Measurements from ENCODE around the gene JAZF1. TPM values are rescaled to one million over a fixed set of nuclear protein-coding genes. Genes with fewer than 3 reads are reported as not detected.

The JAZF1 gene
- polyA plus RNA-seq, 2 donors = 1.6 to 3.5 TPM

GRCh38 chr7:28006491-28006890 is 174.1 kb downstream of the JAZF1 start:
- Histone ChIP-seq H3K4me3 (ENCODE audit: low read depth in 1 of 2, low read length in 2 of 2) (no peak overlapping the region), H3K9me3 (ENCODE audit: control insufficient read depth in 2 of 2, insufficient read depth in 1 of 2, low read depth in 1 of 2, low read length in 1 of 2) (no peaks in the 10 kb centered on the region), H3K36me3 (ENCODE audit: control insufficient read depth in 2 of 2, insufficient read depth in 2 of 2, low read length in 1 of 2) (no peaks in the 10 kb centered on the region), H3K27ac (ENCODE audit: low read depth in 2 of 2, low read length in 1 of 2) (no peak overlapping the region), H3K4me1 (ENCODE audit: control insufficient read depth in 2 of 2, insufficient read depth in 2 of 2, low read length in 1 of 2) (no peaks in the 10 kb centered on the region), H3K27me3 (ENCODE audit: control insufficient read depth in 1 of 2, insufficient read depth in 2 of 2, low read length in 2 of 2) (no peaks in the 10 kb centered on the region)
- 100% methylated on average over 1 of the region's 1 CpG for WGBS, 2 donors

DNA sequence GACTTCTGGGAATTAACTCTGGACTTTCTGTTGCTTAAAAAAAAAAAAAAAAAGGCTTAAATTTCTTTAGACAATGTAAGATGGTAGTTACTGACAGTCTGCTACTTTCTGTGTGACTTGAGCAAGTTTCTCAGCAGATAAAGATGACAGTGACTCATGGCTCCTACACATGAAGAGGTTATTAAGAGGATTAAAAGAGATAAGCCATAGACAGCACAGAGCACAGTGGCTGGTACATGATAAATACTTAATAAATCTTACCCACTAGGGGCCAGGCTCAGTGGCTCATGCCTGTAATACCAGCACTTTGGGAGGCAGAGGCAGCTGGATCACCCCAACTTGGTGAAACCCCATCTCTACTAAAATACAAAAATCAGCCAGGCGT is 174.8 kb downstream of the JAZF1 start:
- H3K9me3 ChIP-seq (ENCODE audit: control insufficient read depth in 2 of 2, insufficient read depth in 1 of 2, low read depth in 1 of 2, low read length in 1 of 2) = no peaks in the 10 kb centered on the region
- H3K4me1 ChIP-seq (ENCODE audit: control insufficient read depth in 2 of 2, insufficient read depth in 2 of 2, low read length in 1 of 2) = no peaks in the 10 kb centered on the region
- no peaks in the 10 kb centered on the region for H3K36me3 ChIP-seq (ENCODE audit: control insufficient read depth in 2 of 2, insufficient read depth in 2 of 2, low read length in 1 of 2)
- no peak overlapping the region for H3K27ac ChIP-seq (ENCODE audit: low read depth in 2 of 2, low read length in 1 of 2)
- 80 to 94% methylated on average over 1 of the region's 1 CpG for WGBS, 2 donors
- no peaks in the 10 kb centered on the region for H3K27me3 ChIP-seq (ENCODE audit: control insufficient read depth in 1 of 2, insufficient read depth in 2 of 2, low read length in 2 of 2)
- H3K4me3 ChIP-seq (ENCODE audit: low read depth in 1 of 2, low read length in 2 of 2) = no peak overlapping the region

GRCh38 chr7:28005075-28005846 is 175.3 kb downstream of the JAZF1 start:
- H3K4me1 ChIP-seq (ENCODE audit: control insufficient read depth in 2 of 2, insufficient read depth in 2 of 2, low read length in 1 of 2) = no peaks in the 10 kb centered on the region
- no peaks in the 10 kb centered on the region for H3K9me3 ChIP-seq (ENCODE audit: control insufficient read depth in 2 of 2, insufficient read depth in 1 of 2, low read depth in 1 of 2, low read length in 1 of 2)
- WGBS, 2 donors = 69% methylated on average over 7 of the region's 7 CpGs
- H3K27ac ChIP-seq (ENCODE audit: low read depth in 2 of 2, low read length in 1 of 2) = no peak overlapping the region
- no peaks in the 10 kb centered on the region for H3K27me3 ChIP-seq (ENCODE audit: control insufficient read depth in 1 of 2, insufficient read depth in 2 of 2, low read length in 2 of 2)
- no peaks in the 10 kb centered on the region for H3K36me3 ChIP-seq (ENCODE audit: control insufficient read depth in 2 of 2, insufficient read depth in 2 of 2, low read length in 1 of 2)
- H3K4me3 ChIP-seq (ENCODE audit: low read depth in 1 of 2, low read length in 2 of 2) = no peak overlapping the region

GRCh38 chr7:28003408-28003807 is 177.2 kb downstream of the JAZF1 start:
- Histone ChIP-seq H3K27ac (ENCODE audit: low read depth in 2 of 2, low read length in 1 of 2) (no peak overlapping the region), H3K9me3 (ENCODE audit: control insufficient read depth in 2 of 2, insufficient read depth in 1 of 2, low read depth in 1 of 2, low read length in 1 of 2) (no peaks in the 10 kb centered on the region), H3K4me3 (ENCODE audit: low read depth in 1 of 2, low read length in 2 of 2) (no peak overlapping the region), H3K36me3 (ENCODE audit: control insufficient read depth in 2 of 2, insufficient read depth in 2 of 2, low read length in 1 of 2) (no peaks in the 10 kb centered on the region), H3K27me3 (ENCODE audit: control insufficient read depth in 1 of 2, insufficient read depth in 2 of 2, low read length in 2 of 2) (no peaks in the 10 kb centered on the region), H3K4me1 (ENCODE audit: control insufficient read depth in 2 of 2, insufficient read depth in 2 of 2, low read length in 1 of 2) (no peaks in the 10 kb centered on the region)
- WGBS, 2 donors = 96 to 99% methylated on average over 2 of the region's 2 CpGs

DNA sequence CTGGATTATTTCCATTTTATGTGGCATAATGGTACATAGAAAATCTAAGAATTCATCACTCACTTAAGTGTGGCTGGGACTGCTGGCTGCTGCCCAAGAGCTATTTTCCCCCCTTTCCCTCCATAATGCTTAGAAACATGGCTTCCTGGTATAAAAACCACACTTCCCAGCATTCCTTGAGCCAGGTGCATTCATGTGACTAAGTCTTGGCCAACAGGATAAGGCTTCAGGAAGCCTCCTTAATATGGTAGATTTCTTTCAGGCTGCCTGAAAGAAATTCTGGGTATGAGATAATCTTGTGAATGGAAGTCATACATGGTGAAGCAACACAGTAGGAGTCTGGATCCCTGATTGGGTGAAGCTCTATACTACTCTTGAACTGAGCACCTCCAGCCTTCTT is 178.0 kb downstream of the JAZF1 start:
- no peaks in the 10 kb centered on the region for H3K9me3 ChIP-seq (ENCODE audit: control insufficient read depth in 2 of 2, insufficient read depth in 1 of 2, low read depth in 1 of 2, low read length in 1 of 2)
- H3K27ac ChIP-seq (ENCODE audit: low read depth in 2 of 2, low read length in 1 of 2) = no peak overlapping the region
- no peak overlapping the region for H3K4me3 ChIP-seq (ENCODE audit: low read depth in 1 of 2, low read length in 2 of 2)
- no peaks in the 10 kb centered on the region for H3K27me3 ChIP-seq (ENCODE audit: control insufficient read depth in 1 of 2, insufficient read depth in 2 of 2, low read length in 2 of 2)
- no peaks in the 10 kb centered on the region for H3K4me1 ChIP-seq (ENCODE audit: control insufficient read depth in 2 of 2, insufficient read depth in 2 of 2, low read length in 1 of 2)
- H3K36me3 ChIP-seq (ENCODE audit: control insufficient read depth in 2 of 2, insufficient read depth in 2 of 2, low read length in 1 of 2) = no peaks in the 10 kb centered on the region

GRCh38 chr7:28001896-28002295 is 178.7 kb downstream of the JAZF1 start:
- no peaks in the 10 kb centered on the region for H3K36me3 ChIP-seq (ENCODE audit: control insufficient read depth in 2 of 2, insufficient read depth in 2 of 2, low read length in 1 of 2)
- no peaks in the 10 kb centered on the region for H3K27me3 ChIP-seq (ENCODE audit: control insufficient read depth in 1 of 2, insufficient read depth in 2 of 2, low read length in 2 of 2)
- no peaks in the 10 kb centered on the region for H3K9me3 ChIP-seq (ENCODE audit: control insufficient read depth in 2 of 2, insufficient read depth in 1 of 2, low read depth in 1 of 2, low read length in 1 of 2)
- H3K4me1 ChIP-seq (ENCODE audit: control insufficient read depth in 2 of 2, insufficient read depth in 2 of 2, low read length in 1 of 2) = no peaks in the 10 kb centered on the region
- no peak overlapping the region for H3K27ac ChIP-seq (ENCODE audit: low read depth in 2 of 2, low read length in 1 of 2)
- H3K4me3 ChIP-seq (ENCODE audit: low read depth in 1 of 2, low read length in 2 of 2) = no peak overlapping the region

- Histone ChIP-seq H3K4me3 (ENCODE audit: low read depth in 1 of 2, low read length in 2 of 2) (no peak overlapping the region), H3K27ac (ENCODE audit: low read depth in 2 of 2, low read length in 1 of 2) (no peak overlapping the region), H3K9me3 (ENCODE audit: control insufficient read depth in 2 of 2, insufficient read depth in 1 of 2, low read depth in 1 of 2, low read length in 1 of 2) (no peaks in the 10 kb centered on the region), H3K4me1 (ENCODE audit: control insufficient read depth in 2 of 2, insufficient read depth in 2 of 2, low read length in 1 of 2) (no peaks in the 10 kb centered on the region), H3K36me3 (ENCODE audit: control insufficient read depth in 2 of 2, insufficient read depth in 2 of 2, low read length in 1 of 2) (no peaks in the 10 kb centered on the region), H3K27me3 (ENCODE audit: control insufficient read depth in 1 of 2, insufficient read depth in 2 of 2, low read length in 2 of 2) (no peaks in the 10 kb centered on the region)
- 83 to 87% methylated on average over 3 of the region's 3 CpGs for WGBS, 2 donors
Measured at GRCh38 chr7:27999829-28000228, 180.8 kb downstream of the JAZF1 start.

GRCh38 chr7:27998382-27998781 is 182.2 kb downstream of the JAZF1 start:
- H3K9me3 ChIP-seq (ENCODE audit: control insufficient read depth in 2 of 2, insufficient read depth in 1 of 2, low read depth in 1 of 2, low read length in 1 of 2) = no peaks in the 10 kb centered on the region
- H3K4me1 ChIP-seq (ENCODE audit: control insufficient read depth in 2 of 2, insufficient read depth in 2 of 2, low read length in 1 of 2) = no peaks in the 10 kb centered on the region
- 62 to 85% methylated on average over 2 of the region's 2 CpGs for WGBS, 2 donors
- H3K4me3 ChIP-seq (ENCODE audit: low read depth in 1 of 2, low read length in 2 of 2) = no peak overlapping the region
- no peak overlapping the region for H3K27ac ChIP-seq (ENCODE audit: low read depth in 2 of 2, low read length in 1 of 2)
- H3K36me3 ChIP-seq (ENCODE audit: control insufficient read depth in 2 of 2, insufficient read depth in 2 of 2, low read length in 1 of 2) = no peaks in the 10 kb centered on the region
- H3K27me3 ChIP-seq (ENCODE audit: control insufficient read depth in 1 of 2, insufficient read depth in 2 of 2, low read length in 2 of 2) = no peaks in the 10 kb centered on the region

DNA sequence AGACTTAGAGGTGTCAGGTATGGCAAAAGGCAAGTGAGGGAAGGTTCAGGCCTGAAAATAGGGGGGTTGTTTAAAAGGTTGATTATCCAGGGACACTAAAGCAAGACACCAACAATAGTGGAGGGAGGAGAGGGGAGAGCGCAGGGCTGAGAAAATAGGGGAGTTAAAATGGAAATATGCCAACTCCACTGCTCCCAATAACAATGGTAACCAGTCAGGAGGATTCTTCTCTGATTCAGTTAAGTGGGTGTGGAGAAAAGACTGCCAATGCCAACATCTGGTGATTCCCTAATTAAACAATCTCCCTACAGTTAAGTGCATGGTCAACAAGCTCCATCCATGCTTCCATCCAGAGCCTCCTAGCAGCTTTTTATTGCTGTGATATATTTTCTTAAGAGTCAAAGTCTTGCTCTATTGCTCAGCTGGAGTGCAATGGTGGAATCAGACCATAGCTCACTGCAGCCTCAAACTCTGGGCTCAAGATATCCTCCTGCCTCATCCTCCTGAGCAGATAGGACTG is 183.3 kb downstream of the JAZF1 start:
- no peaks in the 10 kb centered on the region for H3K27me3 ChIP-seq (ENCODE audit: control insufficient read depth in 1 of 2, insufficient read depth in 2 of 2, low read length in 2 of 2)
- H3K4me1 ChIP-seq (ENCODE audit: control insufficient read depth in 2 of 2, insufficient read depth in 2 of 2, low read length in 1 of 2) = no peaks in the 10 kb centered on the region
- no peak overlapping the region for H3K4me3 ChIP-seq (ENCODE audit: low read depth in 1 of 2, low read length in 2 of 2)
- H3K27ac ChIP-seq (ENCODE audit: low read depth in 2 of 2, low read length in 1 of 2) = no peak overlapping the region
- no peaks in the 10 kb centered on the region for H3K9me3 ChIP-seq (ENCODE audit: control insufficient read depth in 2 of 2, insufficient read depth in 1 of 2, low read depth in 1 of 2, low read length in 1 of 2)
- H3K36me3 ChIP-seq (ENCODE audit: control insufficient read depth in 2 of 2, insufficient read depth in 2 of 2, low read length in 1 of 2) = no peaks in the 10 kb centered on the region
- 97 to 100% methylated on average over 1 of the region's 1 CpG for WGBS, 2 donors

- no peaks in the 10 kb centered on the region for H3K9me3 ChIP-seq (ENCODE audit: control insufficient read depth in 2 of 2, insufficient read depth in 1 of 2, low read depth in 1 of 2, low read length in 1 of 2)
- H3K36me3 ChIP-seq (ENCODE audit: control insufficient read depth in 2 of 2, insufficient read depth in 2 of 2, low read length in 1 of 2) = no peaks in the 10 kb centered on the region
- no peaks in the 10 kb centered on the region for H3K4me1 ChIP-seq (ENCODE audit: control insufficient read depth in 2 of 2, insufficient read depth in 2 of 2, low read length in 1 of 2)
- WGBS, 2 donors = 94 to 95% methylated on average over 7 of the region's 7 CpGs
- H3K27ac ChIP-seq (ENCODE audit: low read depth in 2 of 2, low read length in 1 of 2) = no peak overlapping the region
- no peaks in the 10 kb centered on the region for H3K27me3 ChIP-seq (ENCODE audit: control insufficient read depth in 1 of 2, insufficient read depth in 2 of 2, low read length in 2 of 2)
- H3K4me3 ChIP-seq (ENCODE audit: low read depth in 1 of 2, low read length in 2 of 2) = no peak overlapping the region
Measured at GRCh38 chr7:27996141-27996540, 184.5 kb downstream of the JAZF1 start.
